Type B pancreatic cell (in vitro differentiated cells): ENCODE measurements around the gene MYOM3. TPM values are rescaled to one million over a fixed set of nuclear protein-coding genes. Genes with fewer than 3 reads are reported as not detected.
A peak's percentile ranks its signal among the peaks of the same experiment; 100 is the strongest.

ENCODE experiments used
- DNase-seq: peaks from one replicate; pipeline ENCODE4 v3.0.0; 2021; ENCODE audit warnings: mixed read lengths; ENCODE audit not compliant: unreplicated experiment; ENCODE audit errors: extremely low spot score
- H3K27ac Mint-ChIP-seq: 2 replicates; pipeline ENCODE4 v1.8.0; 2021; ENCODE audit warnings: mild to moderate bottlenecking, mixed read lengths
- H3K27me3 Mint-ChIP-seq: 2 replicates; pipeline ENCODE4 v1.8.0; 2021; ENCODE audit warnings: mixed read lengths
- H3K36me3 Mint-ChIP-seq: 2 replicates; pipeline ENCODE4 v1.8.0; 2021; ENCODE audit warnings: mixed read lengths
- H3K4me1 Mint-ChIP-seq: one replicate; pipeline ENCODE4 v1.8.0; 2021; ENCODE audit warnings: mixed read lengths; ENCODE audit not compliant: unreplicated experiment
- H3K4me3 Mint-ChIP-seq: 2 replicates; pipeline ENCODE4 v1.8.0; 2021; ENCODE audit warnings: mild to moderate bottlenecking, mixed read lengths
- H3K9me3 Mint-ChIP-seq: 2 replicates; pipeline ENCODE4 v1.8.0; 2021; ENCODE audit warnings: mixed read lengths
- total RNA-seq: library from RNA; stranded (reverse); gene quantifications from 2 replicates; pipeline ENCODE4 v1.2.1, GENCODE V29; 2021; ENCODE audit warnings: low replicate concordance
- TF ChIP-seq, protein P1 (sequence below): fragments of 200-600 bp; sonication (generic); conservative IDR thresholded peaks from 2 replicates; pipeline ENCODE4 v1.5.0; 2021; ENCODE audit warnings: antibody characterized with exemption, mild to moderate bottlenecking

MYOM3 gene
- total RNA-seq, 1 donor from 2014 or later: 0.70 TPM

DNA sequence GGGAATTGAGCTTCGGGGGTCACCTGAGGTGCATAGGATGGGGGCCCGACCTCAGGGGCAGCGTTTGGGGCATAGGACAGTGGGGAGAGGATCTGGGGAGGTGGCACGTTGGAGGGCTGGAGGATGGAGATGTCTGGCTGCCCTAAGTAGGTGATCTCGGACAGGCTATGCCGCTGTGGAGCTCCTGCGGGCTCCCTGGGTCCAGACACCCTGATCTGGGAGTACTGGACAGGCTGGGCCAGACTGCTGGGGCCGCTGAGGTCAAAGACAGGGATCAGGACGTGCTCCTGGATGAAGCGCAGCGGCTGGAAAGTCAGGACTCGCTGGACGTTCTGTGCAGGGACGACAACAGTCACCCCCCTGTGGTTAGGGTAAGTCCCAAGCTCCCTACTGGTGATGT is 9.5 kb upstream of the MYOM3 start:
- Mint-ChIP-seq H3K27me3 (peaks cover 3% of the 10 kb centered on the region), H3K4me1 (peaks cover 14% of the 10 kb centered on the region), H3K9me3 (no peaks in the 10 kb centered on the region), H3K27ac (peak overlapping the region; percentile 8), H3K36me3 (no peaks in the 10 kb centered on the region), H3K4me3 (no peak overlapping the region)
- TF ChIP-seq, protein P1, sequence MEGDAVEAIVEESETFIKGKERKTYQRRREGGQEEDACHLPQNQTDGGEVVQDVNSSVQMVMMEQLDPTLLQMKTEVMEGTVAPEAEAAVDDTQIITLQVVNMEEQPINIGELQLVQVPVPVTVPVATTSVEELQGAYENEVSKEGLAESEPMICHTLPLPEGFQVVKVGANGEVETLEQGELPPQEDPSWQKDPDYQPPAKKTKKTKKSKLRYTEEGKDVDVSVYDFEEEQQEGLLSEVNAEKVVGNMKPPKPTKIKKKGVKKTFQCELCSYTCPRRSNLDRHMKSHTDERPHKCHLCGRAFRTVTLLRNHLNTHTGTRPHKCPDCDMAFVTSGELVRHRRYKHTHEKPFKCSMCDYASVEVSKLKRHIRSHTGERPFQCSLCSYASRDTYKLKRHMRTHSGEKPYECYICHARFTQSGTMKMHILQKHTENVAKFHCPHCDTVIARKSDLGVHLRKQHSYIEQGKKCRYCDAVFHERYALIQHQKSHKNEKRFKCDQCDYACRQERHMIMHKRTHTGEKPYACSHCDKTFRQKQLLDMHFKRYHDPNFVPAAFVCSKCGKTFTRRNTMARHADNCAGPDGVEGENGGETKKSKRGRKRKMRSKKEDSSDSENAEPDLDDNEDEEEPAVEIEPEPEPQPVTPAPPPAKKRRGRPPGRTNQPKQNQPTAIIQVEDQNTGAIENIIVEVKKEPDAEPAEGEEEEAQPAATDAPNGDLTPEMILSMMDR: no peak
- DNase-seq: no peak

DNA sequence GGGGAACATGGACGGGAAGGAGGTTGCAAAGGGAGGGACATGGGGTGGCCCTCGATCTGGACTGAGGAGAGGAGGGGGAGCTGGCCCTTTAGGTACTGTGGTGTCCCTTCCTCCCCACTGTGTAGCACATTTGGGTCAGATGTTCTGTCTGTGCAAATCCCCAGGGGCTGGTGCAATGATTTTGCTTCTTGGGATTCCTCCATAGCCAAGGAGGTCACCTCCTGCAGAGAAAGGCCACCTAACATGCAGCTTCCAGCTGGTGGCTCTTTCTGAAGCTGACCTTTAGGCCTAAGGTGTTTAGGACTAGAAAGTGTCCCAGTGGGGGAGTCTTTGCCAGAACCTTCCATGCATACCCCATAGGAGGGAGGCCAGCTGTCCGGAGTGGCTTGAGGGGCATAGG is 9.0 kb upstream of the MYOM3 start:
- Mint-ChIP-seq H3K27ac (peak overlapping the region; percentile 8), H3K27me3 (peaks cover 6% of the 10 kb centered on the region), H3K36me3 (no peaks in the 10 kb centered on the region), H3K4me1 (peaks cover 18% of the 10 kb centered on the region), H3K4me3 (no peak overlapping the region), H3K9me3 (no peaks in the 10 kb centered on the region)
- DNase-seq: no peak
- TF ChIP-seq, protein P1: no peak

DNA sequence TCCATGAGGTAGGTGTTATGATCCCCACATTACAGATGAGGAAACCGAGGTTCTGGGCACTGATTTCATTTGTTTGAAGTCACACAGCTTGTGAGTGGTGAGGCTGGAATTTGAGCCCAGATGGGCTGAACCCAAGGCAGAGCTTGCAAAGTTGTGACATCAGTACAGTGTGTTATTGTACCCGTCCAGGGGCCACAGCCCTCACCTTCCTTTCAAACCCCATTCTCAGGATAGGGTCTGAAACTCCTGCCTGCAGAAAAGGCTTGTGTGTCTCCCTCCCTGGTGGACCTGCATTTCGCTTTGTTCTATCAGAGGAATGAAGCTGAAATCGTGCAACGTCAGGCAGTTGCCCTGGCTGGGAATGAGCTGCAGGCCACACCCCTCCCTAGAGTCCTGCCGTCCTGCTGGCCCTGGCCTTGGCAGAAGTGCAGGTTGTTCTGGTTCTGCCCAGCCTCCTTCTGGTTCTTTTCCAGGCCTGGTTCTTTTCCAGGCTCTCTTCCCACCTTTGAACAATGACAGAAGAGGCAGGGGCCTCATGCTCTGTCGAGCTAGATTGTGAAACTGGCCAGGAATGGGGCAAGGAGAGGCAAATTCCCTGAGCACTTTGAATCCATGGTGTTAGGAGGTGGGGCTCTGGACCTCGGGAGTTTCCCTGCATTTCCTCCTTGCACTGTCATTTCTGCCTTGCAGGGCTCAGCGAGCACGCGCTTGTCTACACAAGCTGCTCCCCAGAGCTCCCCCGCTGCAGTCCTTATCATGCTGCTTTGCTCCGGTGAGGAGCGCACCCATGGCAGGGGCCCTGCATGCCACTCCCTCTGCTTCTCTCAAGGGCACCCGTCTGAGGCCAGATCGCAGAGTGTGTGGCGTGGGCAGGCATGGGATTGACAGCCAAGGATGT is 8.2 kb upstream of the MYOM3 start:
- no peak for DNase-seq
- TF ChIP-seq, protein P1: no peak

DNA sequence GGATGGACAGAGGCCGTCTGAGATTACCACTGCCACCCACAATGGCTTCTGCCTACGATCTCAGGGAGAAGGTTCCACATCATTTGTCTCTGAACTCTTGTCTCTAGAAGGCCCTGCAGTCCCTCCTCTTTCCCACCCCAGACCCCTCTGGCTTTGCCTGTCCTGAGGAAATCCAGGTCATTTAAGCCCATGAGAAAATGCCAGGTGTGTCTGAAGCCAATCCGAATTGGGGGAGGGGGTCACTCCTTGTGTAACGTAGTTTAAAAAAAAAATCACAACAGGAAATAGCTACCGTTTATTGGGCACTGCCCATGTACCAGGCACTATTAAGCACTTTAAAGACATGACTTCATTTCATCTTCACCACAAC is 7.5 kb upstream of the MYOM3 start:
- DNase-seq: no peak
- Mint-ChIP-seq H3K4me1 (peaks cover 18% of the 10 kb centered on the region), H3K27me3 (peaks cover 6% of the 10 kb centered on the region), H3K36me3 (no peaks in the 10 kb centered on the region), H3K27ac (peak overlapping the region; percentile 90), H3K9me3 (no peaks in the 10 kb centered on the region), H3K4me3 (no peak overlapping the region)
- TF ChIP-seq, protein P1: no peak

More for the DNA sequence above, 8.2 kb upstream of the MYOM3 start:
- Mint-ChIP-seq H3K4me1 (peaks cover 18% of the 10 kb centered on the region), H3K9me3 (no peaks in the 10 kb centered on the region), H3K4me3 (peak overlapping the region; percentile 55), H3K36me3 (no peaks in the 10 kb centered on the region), H3K27me3 (peaks cover 6% of the 10 kb centered on the region), H3K27ac (peak overlapping the region; percentile 90)

DNA sequence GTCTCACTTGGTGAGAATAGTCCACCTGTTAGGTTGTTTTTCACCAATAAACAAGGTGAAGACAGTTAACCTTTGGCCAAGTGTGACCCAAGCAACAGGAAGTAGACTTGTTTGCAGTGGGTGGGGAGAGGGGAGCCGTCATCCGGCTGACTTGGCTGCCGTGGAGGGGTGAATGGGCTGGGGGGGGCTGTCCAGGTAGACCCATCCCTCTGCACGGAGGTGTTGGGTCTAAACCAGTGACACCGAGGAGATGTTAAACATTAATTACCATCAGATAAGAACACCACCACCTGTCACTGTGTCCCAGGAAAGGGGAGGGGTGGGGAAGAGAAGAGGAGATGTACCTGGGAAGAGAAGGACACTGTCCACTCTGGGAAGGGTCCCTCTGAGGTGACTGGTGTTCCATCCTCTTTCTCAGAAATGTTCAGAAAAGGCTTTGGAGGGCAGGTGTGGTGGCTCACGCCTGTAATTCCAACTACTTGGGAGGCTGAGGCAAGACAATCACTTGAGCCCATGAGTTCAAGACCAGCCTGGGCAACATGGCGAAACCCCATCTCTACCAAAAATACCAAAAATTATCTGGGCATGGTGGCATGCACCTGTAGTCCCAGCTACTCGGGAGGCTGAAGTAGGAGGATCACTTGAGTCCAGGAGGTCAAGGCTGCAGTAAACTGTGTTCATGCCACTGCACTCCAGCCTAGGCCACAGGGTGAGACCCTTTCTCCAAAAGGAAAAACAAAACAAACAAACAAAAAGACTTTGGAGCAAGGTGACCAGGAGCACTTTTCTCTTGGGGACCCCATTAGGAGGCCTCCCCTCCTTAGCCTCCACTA is 6.7 kb upstream of the MYOM3 start:
- no peaks in the 10 kb centered on the region for H3K9me3 Mint-ChIP-seq
- DNase-seq: no peak
- H3K36me3 Mint-ChIP-seq: no peaks in the 10 kb centered on the region
- peaks cover 9% of the 10 kb centered on the region for H3K27me3 Mint-ChIP-seq
- H3K4me1 Mint-ChIP-seq: peaks cover 18% of the 10 kb centered on the region
- TF ChIP-seq, protein P1: no peak
- H3K27ac Mint-ChIP-seq: peak overlapping the region; percentile 48
- no peak overlapping the region for H3K4me3 Mint-ChIP-seq
